Heart left ventricle (tissue), 16 donors: ENCODE data around the gene CBY3. TPM values are rescaled to one million over a fixed set of nuclear protein-coding genes. Genes with fewer than 3 reads are reported as not detected.
A peak's percentile ranks its signal among the peaks of the same experiment; 100 is the strongest.
"Not testable (repeated sequence)": the region's sequence is repeated elsewhere in the genome, so short reads cannot be mapped to it uniquely, and the experiment has no call there.

Experiments
- ATAC-seq, 4 donors: fragments of 200-7000 bp; cut with Tn5 transposase; one replicate each; pipeline ENCODE4 v1.9.1; 2020 to 2022; ENCODE audit warnings: moderate library complexity in 4 of 4, mild to moderate bottlenecking in 3 of 4, moderate number of reproducible peaks in 1 of 4
- DNase-seq, 5 donors: peaks; one replicate each; pipeline ENCODE4 v3.0.0-alpha.2; 2020
- H3K27ac ChIP-seq, 12 donors: fragments of 200-600 bp; sonication (generic) in 4 of 12; one replicate each; pipeline versions ENCODE4 v1.5.0 to v1.8.0; 2016 to 2022; ENCODE audit warnings: mild to moderate bottlenecking in 2 of 12
- H3K27me3 ChIP-seq, 9 donors: fragments of 200-600 bp; sonication (generic) in 2 of 9; one replicate each; pipeline versions ENCODE4 v1.5.1 to v1.8.0; 2016 to 2022; ENCODE audit warnings: mild to moderate bottlenecking in 3 of 9
- H3K36me3 ChIP-seq, 9 donors: fragments of 200-600 bp; sonication (generic) in 2 of 9; one replicate each; pipeline versions ENCODE4 v1.5.0 to v1.8.0; 2018 to 2022; ENCODE audit warnings: mild to moderate bottlenecking in 2 of 9
- H3K4me1 ChIP-seq, 12 donors: fragments of 200-600 bp; sonication (generic) in 4 of 12; one replicate each; pipeline versions ENCODE4 v1.5.0 to v1.8.0; 2016 to 2022; ENCODE audit warnings: mild to moderate bottlenecking in 3 of 12
- H3K4me3 ChIP-seq, 12 donors: fragments of 200-600 bp; sonication (generic) in 4 of 12; one replicate each; pipeline versions ENCODE4 v1.5.0 to v1.8.0; 2017 to 2022; ENCODE audit warnings: mild to moderate bottlenecking in 9 of 12, moderate library complexity in 4 of 12
- H3K9me3 ChIP-seq, 12 donors: fragments of 200-600 bp; sonication (generic) in 4 of 12; one replicate each; pipeline versions ENCODE4 v1.5.0 to v1.8.0; 2016 to 2022; ENCODE audit warnings: mild to moderate bottlenecking in 1 of 12
- CTCF ChIP-seq, 12 donors: fragments of 200-600 bp; sonication (generic) in 4 of 12; IDR thresholded peaks; one replicate each; pipeline versions ENCODE4 v1.5.0 to v1.8.0; 2018 to 2022; ENCODE audit warnings: antibody characterized with exemption in 12 of 12, mild to moderate bottlenecking in 5 of 12
- POLR2A ChIP-seq, 2 donors: fragments of 450-650 bp; IDR thresholded peaks; one replicate each; pipeline ENCODE4 v1.6.1; 2017; ENCODE audit warnings: antibody characterized with exemption in 2 of 2, mild to moderate bottlenecking in 2 of 2, moderate library complexity in 2 of 2
- WGBS, 4 donors: extraction: QIAGEN DNeasy Blood & Tissue Kit in 2 of 4; methylation state at CpG; one replicate each; pipeline versions ENCODE4 v1.1.5 to v1.1.7; 2013 to 2018; 5-methylcytosine and 5-hydroxymethylcytosine counted together
- intact Hi-C, 10 donors: fragments of 100-400 bp; cut with DNase I; formaldehyde crosslinking; loops; one replicate each; pipeline versions ENCODE4 v1.11.1 to v1.14.2; 2022
- polyA plus RNA-seq, 2 donors: library from polyadenylated mRNA; stranded (reverse); fragments of 200-250 nt; gene quantifications; one replicate each; pipeline ENCODE4 v1.2.3, GENCODE V29; 2013
- total RNA-seq, 9 donors: library from RNA; depleted of rRNA in 2 of 9; stranded (reverse); fragments of >200 nt in 2 of 9; fragmentation: NEBNext Ultra II Directional in 3 of 9; extraction: Animal tissue kit (Norgen Biotek cat#: 25700) in 3 of 9; gene quantifications; one replicate each; pipeline versions ENCODE4 v1.1.0 to v1.2.4, GENCODE V29; 2016 to 2023
- donor health status: ischemic (EF 13 %, LVEDD 7.1; RV severe dilation, severe dysfunction).
- donor health status: healthy with polysubstance abuse.
- donor health status: DM: no; HTN: yes; CAD: no.
- donor health status: DM: no; HTN: no; CAD: no.
- donor health status: ischemic (EF 25% LVEDD 6.9; RV normal size, moderate dysfunction).
- donor health status: ischemic (EF 25% LVEDD 5.7; RV mildly dilated, moderate dysfunction).
- donor health status: healthy.
- donor health status: DM: yes; HTN: yes; CAD: no.
- donor health status: ischemic (EF 35%, LVEDD 5.7; RV mildly dilated, moderate dysfunction).
- donor health status: nonischemic (EF 11% LVEDD 7.7; RV severe dilation, severe dysfunction).
- donor health status: DM: yes; HTN: yes; CAD: no.
- donor health status: PGD.
- donor health status: ischemic (EF 29% LVEDD 5.4; RV normal size, mild dysfunction).
- donor health status: nonischemic (EF 23%, LVEDD 6.1; RV moderate dilation, normal function).

CBY3 gene
- total and polyA plus RNA-seq, 11 donors: not detected

GRCh38 chr5:179678223-179679013 lies 2.4 kb downstream of the CBY3 start:
- TF ChIP-seq CTCF (IDR thresholded peaks at IDR 0.05): peak in 1 of 12 donors; percentile 22
- TF ChIP-seq POLR2A (IDR thresholded peaks at IDR 0.05): peak in 1 of 2 donors; percentile 87
- DNase-seq (peak; percentile 96 to 99 (median 96)), ATAC-seq (peak; percentile 96 to 99 (median 98))
- Histone ChIP-seq H3K9me3 (no peaks in the 10 kb centered on the region), H3K4me3 (peak overlapping the region; percentile 22 to 92 (median 84)), H3K27me3 (no peaks in the 10 kb centered on the region), H3K4me1 (peaks cover 4 to 24% (median 18%) of the 10 kb centered on the region in 12 donors), H3K27ac (peak overlapping the region; percentile 69 to 95 (median 85)), H3K36me3 (no peaks in the 10 kb centered on the region)
- 0 to 3% (median 1%) methylated on average over 28 to 78 of the region's 78 CpGs for WGBS, 4 donors
- intact Hi-C loops: loop anchor here in 3 of 10 donors (1.0 to 5.0 kb wide), 4 partner anchors 20 to 229 kb away; partner anchors contain the start of genes CANX (in 3 of the 3), MAML1 (in 1 of the 3) and TBC1D9B (in 1 of the 3)

- peak in 2 of 4 donors; percentile 51 to 67 for ATAC-seq
- Histone ChIP-seq H3K9me3 (no peaks in the 10 kb centered on the region), H3K27me3 (no peaks in the 10 kb centered on the region), H3K4me3 (no peak overlapping the region), H3K36me3 (peaks cover 0 to 21% (median 14%) of the 10 kb centered on the region in 9 donors), H3K4me1 (no peaks in the 10 kb centered on the region), H3K27ac (no peak overlapping the region)
- TF ChIP-seq CTCF (IDR thresholded peaks at IDR 0.05) (peak; percentile 20 to 64 (median 40)), POLR2A (IDR thresholded peaks at IDR 0.05) (no peak)
- peak in 2 of 5 donors; percentile 20 to 27 for DNase-seq
- 39 to 55% (median 52%) methylated on average over 7 of the region's 7 CpGs for WGBS, 4 donors
- intact Hi-C loops: no loop called here
Observed at GRCh38 chr5:179668391-179668790, 12.4 kb downstream of the CBY3 start.

GRCh38 chr5:179661647-179662046 lies 19.2 kb downstream of the CBY3 start:
- WGBS, 4 donors: 92 to 95% (median 94%) methylated on average over 6 of the region's 6 CpGs
- H3K4me1 ChIP-seq, DNase-seq, H3K4me3 ChIP-seq, H3K27ac ChIP-seq, H3K27me3 ChIP-seq, H3K9me3 ChIP-seq, ATAC-seq, intact Hi-C loops: not testable (repeated sequence)
- H3K36me3 ChIP-seq: peaks cover 0 to 37% (median 21%) of the 10 kb centered on the region in 9 donors

GRCh38 chr5:179658179-179658856 lies 22.5 kb downstream of the CBY3 start:
- not testable (repeated sequence) for H3K27me3 ChIP-seq, DNase-seq, H3K4me1 ChIP-seq, H3K9me3 ChIP-seq
- Histone ChIP-seq H3K27ac (peak overlapping the region in 5 of 12 donors; percentile 38 to 65 (median 56)), H3K36me3 (peaks cover 0 to 15% (median 4%) of the 10 kb centered on the region in 9 donors), H3K4me3 (peak overlapping the region in 11 of 12 donors; percentile 41 to 63 (median 56))
- ATAC-seq: peak in 2 of 4 donors; percentile 30 to 31
- intact Hi-C loops: loop anchor here in 2 of 10 donors (2.0 to 5.0 kb wide), 2 partner anchors 20 to 69 kb away; no protein-coding TSS in a partner anchor
- 7 to 11% (median 8%) methylated on average over 8 to 10 of the region's 29 CpGs for WGBS, 4 donors

- Histone ChIP-seq H3K4me3 (peak overlapping the region in 7 of 12 donors; percentile 27 to 50 (median 38)), H3K27ac (peak overlapping the region in 2 of 12 donors; percentile 45 to 47)
- not testable (repeated sequence) for H3K36me3 ChIP-seq, H3K27me3 ChIP-seq, H3K4me1 ChIP-seq, H3K9me3 ChIP-seq
- DNase-seq (peak in 1 of 5 donors; percentile 24), ATAC-seq (peak; percentile 72 to 98 (median 95))
- intact Hi-C loops: loop anchor here in 2 of 10 donors (2.0 to 5.0 kb wide), 2 partner anchors 19 to 70 kb away; no protein-coding TSS in a partner anchor
- 19 to 38% (median 26%) methylated on average over 7 to 12 of the region's 50 CpGs for WGBS, 4 donors
Observed at GRCh38 chr5:179657302-179658178, 23.3 kb downstream of the CBY3 start.

GRCh38 chr5:179653135-179653534 lies 27.7 kb downstream of the CBY3 start:
- H3K4me1 ChIP-seq, H3K9me3 ChIP-seq, ATAC-seq, H3K27me3 ChIP-seq, intact Hi-C loops, H3K4me3 ChIP-seq, DNase-seq, H3K27ac ChIP-seq, H3K36me3 ChIP-seq: not testable (repeated sequence)
- WGBS, 4 donors: 47 to 73% (median 65%) methylated on average over 2 of the region's 2 CpGs

GRCh38 chr5:179650245-179650644 lies 30.6 kb downstream of the CBY3 start:
- H3K27ac ChIP-seq, intact Hi-C loops, H3K9me3 ChIP-seq, H3K4me1 ChIP-seq, DNase-seq, ATAC-seq, H3K4me3 ChIP-seq, H3K27me3 ChIP-seq, H3K36me3 ChIP-seq: not testable (repeated sequence)
- 94 to 95% (median 95%) methylated on average over 14 to 26 of the region's 26 CpGs for WGBS, 4 donors
